Inferior parietal cortex (tissue), 1 donor: ENCODE data around the gene GPC1.

Experiments used
- DNase-seq: peaks from one replicate; pipeline ENCODE4 v3.0.0-alpha.2; 2016; ENCODE audit errors: extremely low spot score

Gene GPC1

DNA sequence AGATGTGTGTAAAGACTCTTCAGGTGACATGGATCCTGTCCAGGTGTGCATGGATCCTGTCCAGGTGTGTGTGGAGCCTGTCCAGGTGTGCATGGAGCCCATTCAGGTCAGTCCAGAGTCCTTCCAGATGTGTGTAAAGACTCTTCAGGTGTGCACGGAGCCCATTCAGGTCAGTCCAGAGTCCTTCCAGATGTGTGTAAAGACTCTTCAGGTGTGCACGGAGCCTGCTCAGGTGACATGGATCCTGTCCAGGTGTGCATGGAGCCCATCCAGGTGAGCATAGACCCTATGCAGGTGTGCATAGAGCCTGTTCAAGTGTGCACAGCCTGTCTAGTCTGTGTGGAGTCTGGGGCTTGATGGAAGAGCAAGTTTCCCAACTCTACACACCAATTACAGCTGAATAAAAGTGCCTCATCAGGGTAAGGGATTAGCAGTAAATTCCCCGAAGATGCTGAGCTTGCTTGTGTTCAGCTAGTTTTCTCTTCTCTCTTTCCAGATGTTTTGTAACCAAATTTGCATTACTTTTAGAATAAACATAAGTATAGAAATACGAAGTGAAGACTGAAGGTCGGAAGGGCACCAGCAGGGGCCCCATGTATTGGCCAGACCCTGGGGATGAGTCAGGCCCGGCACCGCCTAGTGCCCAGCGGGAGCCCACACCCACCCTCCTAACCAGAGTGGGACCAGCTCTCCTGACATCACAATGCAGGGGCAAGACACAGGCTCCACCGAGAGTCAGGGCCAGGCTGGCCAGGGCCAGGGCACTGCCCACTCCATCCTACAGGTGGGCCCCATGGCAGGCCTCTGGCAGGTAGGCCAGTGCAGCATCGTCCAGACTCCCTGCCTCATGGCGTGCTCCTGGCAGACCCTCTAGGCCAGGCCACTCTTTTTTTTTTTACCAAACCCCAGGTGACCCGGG, 38.6 kb upstream of the GPC1 start:
- no peak for DNase-seq

DNA sequence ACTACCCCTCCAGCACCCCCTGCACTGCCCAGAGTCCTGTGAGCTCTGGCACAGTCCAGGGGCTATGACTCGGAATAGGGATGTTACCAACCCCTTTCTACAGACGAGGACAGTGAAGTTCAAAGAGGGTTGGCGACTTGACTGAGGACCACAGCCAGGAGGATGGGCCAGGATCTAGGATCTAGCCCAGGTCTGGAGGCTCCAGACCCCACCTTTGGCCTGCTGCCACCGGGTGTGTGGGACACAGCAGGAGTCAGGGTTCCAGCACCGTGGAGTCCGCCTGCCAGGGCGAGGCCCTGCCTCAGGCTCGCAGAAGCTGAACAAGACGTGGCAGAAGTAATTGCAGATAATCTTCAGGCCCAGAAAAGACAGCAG, 37.9 kb upstream of the GPC1 start:
- DNase-seq = no peak

DNA sequence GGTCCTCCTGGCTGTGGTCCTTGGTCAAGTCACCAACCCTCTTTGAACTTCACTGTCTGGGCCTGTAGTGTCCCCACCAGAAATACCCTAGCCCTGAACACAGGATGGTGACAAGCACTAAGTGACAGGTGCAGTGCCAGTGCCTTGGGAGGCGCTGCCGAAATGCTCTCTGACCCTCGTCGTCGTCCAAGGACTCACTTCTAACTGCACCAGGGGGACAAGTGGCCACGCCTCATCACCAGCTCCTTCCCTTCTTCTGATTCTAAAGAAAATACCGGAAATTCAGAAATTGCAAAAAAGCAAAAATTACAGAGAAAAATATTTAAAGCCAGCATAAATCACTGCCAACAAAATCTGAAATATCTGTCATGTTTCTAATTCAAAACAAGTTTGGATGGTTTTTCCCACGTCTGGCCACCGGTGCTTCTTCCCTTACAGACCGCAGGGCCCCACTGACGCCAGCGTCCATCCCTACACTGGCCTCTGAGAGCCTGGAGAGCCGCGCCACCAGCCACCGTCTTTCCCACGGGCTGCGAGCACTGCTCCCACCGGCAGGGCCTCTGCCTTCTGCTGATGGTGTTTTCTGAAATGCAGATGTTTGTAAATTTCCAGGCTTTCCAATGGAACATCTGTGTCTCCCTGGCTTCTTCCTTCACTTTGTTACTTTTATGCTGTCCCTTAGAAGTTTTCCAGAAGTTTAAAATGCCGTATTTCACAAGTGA, 37.4 kb upstream of the GPC1 start:
- no peak for DNase-seq

DNA sequence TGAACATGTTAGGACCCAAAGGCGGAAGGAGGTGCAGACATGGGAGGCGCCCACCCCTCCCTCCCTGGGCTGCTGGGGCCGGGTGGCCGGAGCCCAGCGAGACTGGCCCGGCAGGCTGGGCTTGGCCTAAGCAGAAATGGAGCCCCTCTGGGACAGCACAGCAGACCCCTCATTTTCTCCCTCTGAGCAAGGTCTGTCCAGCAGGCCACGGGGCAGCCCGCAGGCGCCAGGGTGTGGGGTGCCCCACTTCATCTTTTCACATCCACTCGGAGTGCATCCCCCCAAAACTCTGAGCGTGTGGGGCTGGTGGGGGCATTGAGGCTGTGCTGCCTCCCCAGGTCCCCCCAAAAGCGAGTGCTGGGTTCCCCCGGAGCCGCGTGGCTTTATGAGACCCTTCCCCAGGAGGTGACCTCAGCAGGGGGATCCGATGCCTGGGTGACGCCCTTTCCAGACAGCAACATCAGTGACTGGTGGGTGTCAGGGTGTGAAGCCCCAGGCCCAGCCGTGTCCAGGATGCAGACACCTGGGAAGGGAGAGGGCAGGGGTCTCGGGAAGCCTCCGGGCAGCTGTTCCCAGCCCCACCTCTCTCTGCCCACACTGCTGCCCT, 36.7 kb upstream of the GPC1 start:
- DNase-seq = no peak

DNA sequence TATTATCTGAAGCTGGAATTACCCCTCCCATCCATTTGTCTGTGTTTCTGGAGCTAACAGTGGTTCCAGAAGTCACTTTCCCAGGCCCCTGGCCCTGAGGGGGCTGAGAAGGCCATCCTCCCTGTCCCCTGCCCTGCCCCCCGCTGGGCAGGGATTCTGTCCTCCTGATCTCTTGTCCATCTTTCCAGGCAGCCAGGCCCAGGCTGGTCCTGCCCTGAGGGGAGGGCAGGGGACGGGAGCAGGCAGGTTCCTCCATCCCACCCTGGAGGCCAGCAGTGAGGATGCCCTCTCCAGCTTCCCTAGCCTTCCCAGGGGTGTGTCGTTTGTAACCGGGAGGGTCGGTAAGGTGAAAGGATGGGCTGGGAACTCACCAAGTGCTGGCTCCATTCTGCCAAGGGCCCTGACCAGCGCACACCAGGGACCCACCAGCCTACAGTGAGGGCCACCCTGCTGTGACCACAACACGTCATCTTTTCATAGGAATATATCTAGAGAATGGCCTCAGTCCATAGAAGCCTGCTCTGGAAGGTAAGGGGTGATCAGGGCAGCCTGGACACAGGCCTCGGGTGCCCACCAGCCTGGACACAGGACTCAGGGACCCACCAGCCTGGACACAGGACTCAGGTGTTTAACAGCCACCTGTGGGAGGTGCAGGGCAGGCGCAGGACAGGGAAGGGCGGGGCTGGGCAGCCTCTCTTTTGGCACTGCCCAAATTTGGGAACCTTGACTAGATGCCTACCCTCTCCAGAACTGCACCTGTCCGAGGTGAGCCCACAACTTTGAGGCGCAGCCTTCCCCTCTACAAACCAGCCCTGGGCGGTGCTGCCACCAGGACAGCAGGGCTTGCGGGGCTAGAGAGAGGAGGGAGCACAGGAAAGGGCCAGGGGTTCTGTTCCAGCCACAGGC, 35.8 kb upstream of the GPC1 start:
- DNase-seq = no peak

DNA sequence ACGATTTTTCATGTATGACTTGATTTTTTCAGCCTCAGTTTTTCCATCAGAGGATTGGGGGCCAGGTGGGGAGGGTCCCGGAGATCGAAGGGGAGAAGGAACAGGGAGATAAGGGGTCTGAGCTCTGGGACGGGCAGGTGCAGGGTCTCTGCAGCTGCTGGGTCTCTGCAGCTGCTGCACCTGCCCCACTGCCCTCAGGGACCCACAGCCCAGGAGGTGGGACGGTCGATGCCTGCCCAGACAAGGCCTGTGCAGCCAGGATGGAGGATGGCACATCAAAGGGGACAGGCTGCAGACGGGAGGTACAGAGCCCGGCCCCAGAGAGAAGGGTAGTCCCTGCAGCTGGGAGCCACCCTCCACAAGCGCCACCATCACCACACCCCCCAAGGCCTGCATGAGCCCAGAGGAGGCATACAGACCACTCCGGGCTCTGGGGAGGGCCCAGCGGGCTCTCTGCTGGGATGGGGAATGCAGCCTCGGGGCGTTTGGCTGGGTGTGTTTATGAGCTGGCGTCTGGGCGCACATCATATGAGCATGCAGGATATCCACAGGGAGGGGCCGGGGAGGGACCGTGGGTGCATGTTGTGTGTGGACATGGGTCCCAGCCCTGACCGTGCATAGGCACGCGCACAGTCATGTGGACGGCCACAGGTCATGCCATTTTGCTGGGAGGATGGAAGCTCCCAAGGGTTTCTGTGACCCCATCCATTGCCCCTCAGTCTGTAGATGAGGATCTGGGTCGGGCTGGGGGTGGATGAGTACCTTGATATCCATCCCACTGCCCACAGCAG, 34.9 kb upstream of the GPC1 start:
- DNase-seq = no peak

DNA sequence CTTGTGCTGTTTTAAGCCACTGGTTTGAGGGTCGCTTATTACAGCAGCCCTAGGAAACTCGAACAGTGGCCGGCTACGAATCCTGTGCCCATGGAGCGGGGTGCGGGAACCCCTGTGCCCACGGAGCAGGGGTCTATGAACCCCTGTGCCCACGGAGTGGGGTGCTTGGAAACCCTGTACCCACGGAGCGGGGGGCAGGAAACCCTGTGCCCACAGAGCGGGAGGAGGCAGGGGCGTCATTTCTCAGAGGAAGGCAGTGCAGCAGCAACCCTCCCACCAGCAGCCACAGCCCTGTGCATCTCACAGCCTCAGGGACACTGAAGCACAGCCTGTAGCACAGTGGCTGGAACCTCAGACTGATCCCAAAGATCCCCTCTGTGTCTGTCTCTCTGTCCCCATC, 34.2 kb upstream of the GPC1 start:
- no peak for DNase-seq

DNA sequence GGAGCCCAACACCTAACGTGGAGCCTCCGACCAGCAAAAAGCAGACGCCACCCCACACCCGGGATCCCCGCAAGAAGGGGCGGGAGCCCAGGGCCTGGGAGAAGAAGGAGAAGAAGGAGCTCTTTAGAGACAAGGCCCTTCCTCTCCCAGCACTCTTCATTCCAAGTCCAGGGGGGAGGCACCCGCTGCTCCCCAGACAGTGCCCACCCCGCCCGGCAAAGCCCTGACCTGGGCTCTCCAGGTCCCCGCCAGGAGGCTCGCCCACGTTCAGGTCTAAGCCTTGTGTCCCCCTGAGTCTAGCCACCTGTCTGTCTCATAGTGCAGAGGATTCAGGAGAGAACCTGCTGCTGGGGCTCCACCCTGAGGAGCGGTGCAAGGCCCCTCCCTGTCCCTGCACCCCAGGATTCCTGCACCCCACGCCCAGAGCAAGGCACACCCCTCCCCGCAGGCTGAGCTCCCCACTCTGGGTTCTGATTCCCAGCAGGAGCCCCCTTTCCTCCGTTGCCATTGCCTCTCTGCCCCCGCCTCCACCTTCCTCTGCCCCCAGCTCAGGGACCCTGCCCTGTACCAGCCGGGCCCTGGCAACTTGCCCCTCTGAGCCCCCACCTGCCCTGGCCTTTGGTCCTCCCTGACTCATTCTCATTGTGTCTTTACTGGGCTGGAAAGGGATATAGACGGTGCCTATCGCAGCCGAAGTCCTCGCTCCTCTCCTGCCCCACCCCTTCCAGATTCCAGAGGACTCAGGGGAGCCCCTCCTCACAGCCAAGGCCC, 33.5 kb upstream of the GPC1 start:
- no peak for DNase-seq

DNA sequence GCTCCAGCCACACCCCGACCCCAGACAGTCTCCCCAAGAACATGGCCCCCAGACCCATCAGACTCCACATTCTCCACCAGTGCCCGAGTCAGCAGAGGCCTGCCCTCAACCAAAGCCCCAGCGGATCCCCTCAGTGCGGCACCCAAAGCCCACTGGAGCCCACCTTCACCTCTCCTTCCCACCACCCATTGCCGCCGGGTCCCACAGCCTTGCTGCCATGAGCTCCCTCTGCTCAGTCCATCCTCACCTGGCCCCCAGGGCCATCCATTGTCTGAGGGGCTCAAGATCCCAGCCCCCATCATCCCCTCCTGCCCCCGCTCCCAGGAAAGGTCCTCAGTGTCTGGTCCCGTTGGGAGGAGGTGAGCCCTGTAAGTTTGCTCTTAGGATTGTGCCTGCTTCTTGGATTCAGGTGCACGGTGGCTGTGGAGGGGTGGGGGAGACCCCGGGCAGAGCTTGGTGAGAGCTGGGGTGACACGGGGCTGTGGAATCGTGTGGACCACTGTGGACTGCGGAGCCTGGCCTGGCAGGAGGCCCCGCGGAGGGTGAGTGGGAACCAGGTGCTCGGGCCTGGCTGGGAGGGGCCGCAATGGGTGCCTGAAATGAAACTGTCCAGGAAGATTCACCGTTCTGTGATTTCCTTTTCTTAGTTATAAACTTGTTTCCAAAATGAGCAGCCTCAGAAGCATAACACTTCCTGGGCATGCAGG, 32.7 kb upstream of the GPC1 start:
- no peak for DNase-seq

DNA sequence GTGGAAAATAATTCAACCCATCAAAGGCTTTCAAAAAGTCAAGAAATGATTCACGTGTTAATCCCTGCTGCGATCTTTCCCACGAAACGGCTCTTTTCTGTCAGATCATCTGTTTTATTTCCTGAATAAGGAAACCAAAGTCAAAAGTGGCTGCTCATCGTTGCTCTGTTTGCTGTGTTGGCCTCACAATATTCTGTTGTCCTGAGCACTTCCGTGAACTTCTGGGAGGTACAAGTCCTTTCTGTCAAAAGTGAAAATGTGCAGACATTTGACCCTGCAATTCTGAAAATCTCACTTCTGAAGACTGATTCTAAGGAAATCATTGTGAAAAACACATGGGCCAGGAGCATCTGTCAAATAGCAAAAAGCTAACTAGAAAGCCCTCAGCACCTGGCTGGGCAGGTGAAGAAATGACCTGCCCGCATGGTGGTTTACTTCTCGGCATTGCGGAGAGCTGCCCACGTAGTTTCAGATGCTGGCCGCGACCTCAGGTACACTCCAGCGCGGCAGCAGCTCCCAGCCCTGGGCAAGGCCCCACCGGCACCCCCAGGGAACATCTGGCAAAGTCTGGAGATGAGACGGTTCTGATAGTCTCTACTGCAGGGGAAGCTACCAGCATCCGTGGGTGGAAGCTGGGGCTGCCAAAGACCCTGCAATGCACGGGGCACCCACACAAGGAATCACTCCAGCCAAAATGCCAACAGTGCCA, 31.9 kb upstream of the GPC1 start:
- DNase-seq = no peak

DNA sequence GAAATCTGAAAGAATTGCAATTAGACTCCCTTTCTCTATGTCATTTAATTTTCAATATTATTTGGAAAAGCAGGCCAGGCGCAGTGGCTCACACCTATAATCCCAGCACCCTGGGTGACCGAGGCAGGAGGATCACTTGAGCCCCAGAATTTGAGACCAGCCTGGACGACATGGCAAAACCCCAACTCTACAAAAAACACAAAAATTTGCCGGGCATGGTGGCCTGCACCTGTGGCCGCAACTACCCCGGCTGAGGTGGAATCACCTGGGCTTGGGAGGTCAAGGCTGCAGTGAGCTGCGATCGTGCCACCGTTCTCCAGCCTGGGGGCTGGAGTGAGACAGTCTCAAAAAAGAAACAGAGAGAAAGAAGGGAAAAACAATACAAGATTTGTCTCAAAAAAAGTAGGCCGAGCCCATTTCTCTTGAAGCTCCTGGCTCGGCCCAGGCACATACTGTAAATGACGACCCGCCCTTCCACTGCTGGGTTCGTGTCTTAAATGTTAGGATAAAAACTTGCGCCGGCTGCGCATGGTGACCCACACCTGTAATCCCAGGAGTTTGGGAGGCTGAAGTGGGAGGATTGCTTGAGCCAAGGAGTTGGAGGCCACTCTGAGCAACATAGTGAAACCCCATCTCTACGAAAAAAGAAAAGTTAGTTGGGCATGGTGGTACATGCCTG, 31.1 kb upstream of the GPC1 start:
- no peak for DNase-seq

DNA sequence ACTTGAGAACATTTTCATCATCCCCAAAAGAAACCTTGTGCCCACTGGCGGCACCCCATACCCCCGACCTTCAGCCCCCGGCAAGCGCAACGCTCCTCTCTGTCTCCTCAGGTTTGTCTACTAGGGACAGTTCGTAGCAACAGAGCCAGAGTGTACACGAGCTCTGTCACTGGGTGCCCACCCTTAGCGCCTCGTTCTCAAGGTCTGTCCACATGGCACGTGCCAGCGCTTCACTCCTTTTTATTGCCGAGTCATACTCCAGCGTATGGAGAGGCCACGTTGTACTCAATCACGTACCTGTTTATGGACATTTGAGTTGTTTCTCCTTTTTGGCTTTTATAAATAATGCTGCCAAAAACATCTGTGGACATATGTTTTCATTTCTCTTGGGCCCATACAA, 30.3 kb upstream of the GPC1 start:
- no peak for DNase-seq

DNA sequence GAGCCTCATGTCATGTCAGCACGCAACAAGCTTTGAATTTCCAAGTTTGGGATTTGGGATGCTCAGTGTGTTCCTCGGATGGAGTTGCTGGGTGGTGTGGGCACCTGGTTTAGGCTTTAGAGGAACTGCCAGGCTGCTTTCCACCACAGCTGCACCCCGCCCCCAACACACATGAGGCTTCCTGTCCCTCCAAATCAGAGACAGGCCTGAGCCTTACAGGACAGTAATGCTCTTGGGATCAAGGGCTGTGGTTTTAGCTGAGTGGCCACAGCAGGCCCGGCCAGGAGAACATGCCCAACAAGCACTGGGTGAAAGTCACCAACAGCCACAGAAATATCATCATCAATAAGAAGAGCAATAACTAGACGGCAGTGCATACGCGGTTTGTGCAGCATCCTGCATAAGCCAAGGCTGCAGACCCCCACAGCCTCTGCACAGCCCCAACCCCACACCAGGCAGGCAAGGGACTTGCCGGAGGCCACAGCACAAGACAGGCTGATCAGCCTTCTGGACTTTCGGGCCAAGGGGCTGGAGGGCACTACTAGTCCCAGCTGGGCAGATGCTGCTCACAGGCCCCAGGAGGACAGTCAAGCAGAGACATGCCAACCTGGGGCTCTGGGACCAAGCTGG, 29.7 kb upstream of the GPC1 start:
- no peak for DNase-seq

DNA sequence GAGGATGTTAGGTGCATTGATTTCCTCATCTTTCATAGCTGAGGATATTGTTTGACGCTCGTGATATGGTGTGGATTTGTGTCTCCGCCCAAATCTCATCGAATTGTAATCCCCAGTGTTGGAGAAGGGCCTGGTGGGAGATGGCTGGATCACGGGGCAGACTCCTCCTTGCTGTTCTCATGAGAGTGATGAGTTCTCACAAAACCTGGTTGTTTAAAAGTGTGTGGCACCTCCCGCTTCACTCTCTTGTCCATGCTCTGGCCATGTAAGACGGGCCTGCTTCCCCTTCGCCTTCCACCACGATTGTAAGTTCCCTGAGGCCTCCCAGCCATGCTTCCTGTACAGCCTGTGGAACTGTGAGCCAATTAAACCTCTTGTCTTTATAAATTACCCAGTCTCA, 28.4 kb upstream of the GPC1 start:
- no peak for DNase-seq

DNA sequence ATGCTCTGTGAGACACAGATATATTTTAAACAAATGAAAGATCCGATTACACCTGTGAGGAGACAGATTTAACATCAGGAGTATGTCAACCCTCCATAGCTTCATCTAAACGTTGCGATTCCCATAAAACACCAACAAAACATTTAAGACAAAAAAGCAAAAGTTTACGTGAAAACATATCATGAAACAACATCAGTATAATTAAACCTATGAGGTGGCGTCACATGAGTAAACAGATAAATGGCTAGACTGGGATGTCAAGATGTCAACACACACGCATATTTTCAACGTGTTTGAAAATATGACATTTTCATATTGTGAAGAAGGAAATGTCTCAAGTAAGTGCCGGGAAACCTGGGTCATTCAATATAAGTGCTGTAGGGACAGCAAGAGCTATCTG, 25.5 kb upstream of the GPC1 start:
- no peak for DNase-seq

DNA sequence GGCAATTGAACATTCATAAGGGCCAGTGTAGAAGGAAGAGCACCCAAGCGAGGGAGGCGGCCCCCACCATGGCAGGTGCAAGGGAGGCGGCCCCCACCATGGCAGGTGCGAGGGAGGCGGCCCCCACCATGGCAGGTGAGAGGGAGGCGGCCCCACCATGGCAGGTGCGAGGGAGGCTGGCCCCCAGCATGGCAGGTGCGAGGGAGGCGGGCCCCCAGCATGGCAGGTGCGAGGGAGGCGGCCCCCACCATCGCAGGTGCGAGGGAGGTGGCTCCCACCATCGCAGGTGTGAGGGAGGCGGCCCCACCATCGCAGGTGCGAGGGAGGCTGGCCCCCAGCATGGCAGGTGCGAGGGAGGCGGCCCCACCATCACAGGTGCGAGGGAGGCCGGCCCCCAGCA, 24.7 kb upstream of the GPC1 start:
- DNase-seq = no peak

DNA sequence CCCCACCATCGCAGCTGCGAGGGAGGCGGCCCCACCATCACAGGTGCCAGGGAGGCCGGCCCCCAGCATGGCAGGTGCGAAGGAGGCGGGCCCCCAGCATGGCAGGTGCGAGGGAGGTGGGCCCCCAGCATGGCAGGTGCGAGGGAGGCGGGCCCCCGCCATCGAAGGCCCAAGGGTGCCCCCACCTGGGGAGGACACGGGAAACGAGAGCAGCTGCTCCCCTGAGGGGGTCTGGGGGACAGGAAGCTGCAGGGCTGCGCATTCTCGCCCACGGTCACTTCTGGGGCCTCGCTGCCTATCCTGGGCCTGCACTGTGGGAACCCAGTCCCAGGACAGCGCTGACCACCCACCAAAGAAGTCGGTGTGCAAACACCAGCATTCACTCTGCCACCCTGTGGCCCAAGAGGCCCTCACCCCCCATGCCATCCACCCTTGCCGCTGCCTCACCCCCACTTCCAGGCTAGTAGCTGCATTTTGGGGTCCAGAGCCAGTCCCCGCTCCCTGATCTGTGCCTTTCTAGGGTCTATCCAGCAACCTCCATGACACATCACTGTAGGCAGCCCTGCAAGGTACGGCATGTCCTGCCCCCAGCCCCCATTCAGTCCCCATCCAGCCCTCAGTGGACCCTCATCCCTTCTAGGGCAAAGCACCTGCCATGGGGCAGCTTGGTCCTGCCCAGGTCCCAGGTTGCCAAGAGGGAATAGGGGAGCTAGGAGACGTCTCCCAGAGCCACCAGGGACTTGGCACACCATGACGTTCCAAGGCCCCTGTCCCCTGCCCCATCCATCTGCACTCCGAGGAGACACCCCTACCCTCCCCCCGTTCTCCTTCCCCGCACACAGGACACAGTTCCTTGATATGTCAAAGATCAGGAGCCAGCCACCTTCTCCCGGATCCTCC, 24.0 kb upstream of the GPC1 start:
- DNase-seq = no peak
